GM21360 (cell line): Measurements from ENCODE around the gene MRPL40.
A peak's percentile ranks its signal among the peaks of the same experiment; 100 is the strongest.
"Not testable (repeated sequence)": the region's sequence is repeated elsewhere in the genome, so short reads cannot be mapped to it uniquely, and the experiment has no call there.

Source experiments
- ATAC-seq: cut with Tn5 transposase; IDR thresholded peaks from one replicate; pipeline ENCODE4 v1.9.1; 2021; ENCODE audit warnings: mild to moderate bottlenecking, moderate library complexity; ENCODE audit not compliant: unreplicated experiment

Gene MRPL40

GRCh38 chr22:19406846-19407245 is 25.5 kb upstream of the MRPL40 start:
- no peak for ATAC-seq

- no peak for ATAC-seq
These were observed 24.4 kb upstream of the MRPL40 start for GRCh38 chr22:19407649-19408606.

- no peak for ATAC-seq
These were observed 21.2 kb upstream of the MRPL40 start for GRCh38 chr22:19410941-19411689.

GRCh38 chr22:19411690-19412045 is 20.7 kb upstream of the MRPL40 start:
- no peak for ATAC-seq

- ATAC-seq: no peak
These were observed 19.9 kb upstream of the MRPL40 start for GRCh38 chr22:19412478-19412877.

GRCh38 chr22:19412923-19413322 is 19.4 kb upstream of the MRPL40 start:
- ATAC-seq: no peak

GRCh38 chr22:19419086-19419463 is 13.3 kb upstream of the MRPL40 start:
- no peak for ATAC-seq

GRCh38 chr22:19419464-19420178 is 12.7 kb upstream of the MRPL40 start:
- ATAC-seq: peak; percentile 62

- ATAC-seq: no peak
These were observed 12.0 kb upstream of the MRPL40 start for GRCh38 chr22:19420321-19420720.

GRCh38 chr22:19422440-19423301 is 9.7 kb upstream of the MRPL40 start:
- no peak for ATAC-seq

- ATAC-seq: no peak
These were observed 8.2 kb upstream of the MRPL40 start for GRCh38 chr22:19424186-19424500.

- no peak for ATAC-seq
These were observed 2.1 kb upstream of the MRPL40 start for GRCh38 chr22:19429950-19430889.

- ATAC-seq: no peak
These were observed 1.3 kb upstream of the MRPL40 start for GRCh38 chr22:19430890-19431541.

- ATAC-seq: peak; percentile 47
These were observed 654 bp upstream of the MRPL40 start, which contains the start of gene HIRA for GRCh38 chr22:19431649-19432132. HIRA (minus strand) TSS chr22:19431733; CDS start chr22:19431476, 257 bp downstream.

GRCh38 chr22:19434401-19434800 is 2.1 kb downstream of the MRPL40 start:
- no peak for ATAC-seq

- no peak for ATAC-seq
These were observed 2.7 kb downstream of the MRPL40 start for GRCh38 chr22:19434829-19435580.

- not testable (repeated sequence) for ATAC-seq
These were observed 4.3 kb downstream of the MRPL40 start for GRCh38 chr22:19436444-19437161.
